Measurements from ENCODE around the gene RAX2.

The RAX2 gene

DNA sequence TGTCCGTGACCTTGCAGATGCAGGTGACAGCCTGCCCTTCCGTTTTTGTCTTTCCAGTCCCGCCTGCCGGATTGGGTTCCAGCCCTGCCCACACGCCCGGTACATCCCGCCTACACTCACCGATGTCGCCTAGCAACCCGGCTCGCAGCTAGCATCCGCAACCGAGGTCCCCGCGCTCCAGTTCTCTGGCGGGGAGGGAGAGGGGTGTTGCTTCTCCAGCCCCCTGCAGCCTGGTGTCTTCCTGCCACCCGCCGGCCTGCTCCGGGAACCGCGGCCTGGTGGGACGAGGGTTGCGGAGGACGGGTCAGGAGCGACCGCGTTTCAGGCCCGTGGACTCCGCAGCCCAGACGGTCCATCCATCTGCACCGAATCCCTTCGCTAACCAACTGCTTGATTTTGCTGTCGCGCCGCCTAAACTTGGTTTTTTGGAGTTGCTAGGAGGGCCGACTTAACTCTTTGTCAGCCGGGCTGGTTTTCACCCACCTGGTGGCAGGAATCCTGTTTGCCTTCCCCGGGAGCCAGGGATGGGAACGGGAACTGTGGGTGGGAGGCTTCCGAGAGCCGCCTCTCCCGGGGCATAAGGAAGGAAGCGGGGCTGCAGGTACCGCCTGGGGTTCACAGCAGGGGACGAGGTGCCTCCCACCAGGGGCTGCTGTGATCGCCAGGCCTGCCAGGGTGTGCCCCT lies 29.5 kb upstream of the RAX2 start:
- Histone ChIP-seq H3K27me3 (ENCODE audit: insufficient read depth, low read length) (peaks cover 19% of the 10 kb centered on the region), H3K4me1 (ENCODE audit: control insufficient read depth, insufficient read depth, low read length, unreplicated experiment) (no peaks in the 10 kb centered on the region), H2AFZ (ENCODE audit: low read length, unreplicated experiment) (no peak overlapping the region), H3K4me3 (ENCODE audit: low read depth, low read length) (peak overlapping the region; percentile 53), H3K79me2 (ENCODE audit: control insufficient read depth, insufficient read depth, low read length, unreplicated experiment) (no peaks in the 10 kb centered on the region), H3K36me3 (ENCODE audit: insufficient read depth, low read length) (no peaks in the 10 kb centered on the region), H3K27ac (ENCODE audit: low read depth, low read length) (no peak overlapping the region)

DNA sequence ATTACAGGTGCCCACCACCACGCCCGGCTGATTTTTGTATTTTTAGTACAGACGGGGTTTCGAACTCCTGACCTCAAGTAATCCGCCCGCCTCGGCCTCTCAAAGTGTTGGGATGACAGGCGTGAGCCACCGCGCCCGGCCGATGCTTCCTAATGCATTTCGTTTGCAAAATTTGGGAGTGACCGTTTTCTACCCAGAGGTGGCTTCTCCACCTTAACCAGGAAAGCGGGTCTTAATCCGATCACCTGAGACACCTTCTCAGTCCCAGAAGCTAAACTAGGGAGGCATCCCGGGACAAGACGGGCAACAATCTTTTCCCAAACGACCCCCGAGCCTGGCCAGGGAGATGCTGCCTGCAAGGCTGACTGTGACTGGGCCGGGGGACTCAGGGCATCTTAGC lies 29.0 kb upstream of the RAX2 start:
- Histone ChIP-seq H2AFZ (ENCODE audit: low read length, unreplicated experiment) (no peak overlapping the region), H3K27me3 (ENCODE audit: insufficient read depth, low read length) (peaks cover 19% of the 10 kb centered on the region), H3K79me2 (ENCODE audit: control insufficient read depth, insufficient read depth, low read length, unreplicated experiment) (no peaks in the 10 kb centered on the region), H3K4me3 (ENCODE audit: low read depth, low read length) (peak overlapping the region; percentile 53; the same call in 1 of the 2 replicates), H3K36me3 (ENCODE audit: insufficient read depth, low read length) (no peaks in the 10 kb centered on the region), H3K27ac (ENCODE audit: low read depth, low read length) (no peak overlapping the region), H3K4me1 (ENCODE audit: control insufficient read depth, insufficient read depth, low read length, unreplicated experiment) (no peaks in the 10 kb centered on the region)

GRCh38 chr19:3798137-3798536 lies 26.1 kb upstream of the RAX2 start:
- Histone ChIP-seq H3K79me2 (ENCODE audit: control insufficient read depth, insufficient read depth, low read length, unreplicated experiment) (no peaks in the 10 kb centered on the region), H3K4me3 (ENCODE audit: low read depth, low read length) (no peak overlapping the region), H3K36me3 (ENCODE audit: insufficient read depth, low read length) (no peaks in the 10 kb centered on the region), H2AFZ (ENCODE audit: low read length, unreplicated experiment) (no peak overlapping the region), H3K27me3 (ENCODE audit: insufficient read depth, low read length) (peaks cover 19% of the 10 kb centered on the region), H3K27ac (ENCODE audit: low read depth, low read length) (no peak overlapping the region), H3K4me1 (ENCODE audit: control insufficient read depth, insufficient read depth, low read length, unreplicated experiment) (no peaks in the 10 kb centered on the region)

DNA sequence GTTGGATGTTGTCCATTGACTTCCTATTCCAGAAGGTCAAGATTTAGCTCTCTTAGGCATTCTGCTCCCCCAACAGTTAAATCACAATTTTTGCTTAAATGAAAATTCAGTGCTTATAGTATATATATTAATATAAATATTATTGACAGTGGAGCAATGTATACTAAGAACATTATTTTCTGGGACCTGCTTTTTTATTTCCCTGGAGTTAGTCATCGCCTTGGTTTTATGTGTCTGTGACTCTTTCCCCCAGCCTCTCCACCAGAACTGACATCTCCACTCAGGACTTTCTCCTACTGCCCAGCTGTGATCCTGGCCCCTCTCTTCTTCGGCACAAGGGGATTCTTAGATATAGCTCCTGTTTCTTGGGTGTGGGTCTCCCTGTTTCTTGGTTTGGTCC lies 24.3 kb upstream of the RAX2 start:
- no peaks in the 10 kb centered on the region for H3K4me1 ChIP-seq (ENCODE audit: control insufficient read depth, insufficient read depth, low read length, unreplicated experiment)
- no peak overlapping the region for H3K4me3 ChIP-seq (ENCODE audit: low read depth, low read length)
- H3K27ac ChIP-seq (ENCODE audit: low read depth, low read length) = no peak overlapping the region
- peaks cover 12% of the 10 kb centered on the region for H3K27me3 ChIP-seq (ENCODE audit: insufficient read depth, low read length)
- no peaks in the 10 kb centered on the region for H3K36me3 ChIP-seq (ENCODE audit: insufficient read depth, low read length)
- no peak overlapping the region for H2AFZ ChIP-seq (ENCODE audit: low read length, unreplicated experiment)
- no peaks in the 10 kb centered on the region for H3K79me2 ChIP-seq (ENCODE audit: control insufficient read depth, insufficient read depth, low read length, unreplicated experiment)

GRCh38 chr19:3793799-3794198 lies 21.8 kb upstream of the RAX2 start:
- Histone ChIP-seq H3K36me3 (ENCODE audit: insufficient read depth, low read length) (no peaks in the 10 kb centered on the region), H3K79me2 (ENCODE audit: control insufficient read depth, insufficient read depth, low read length, unreplicated experiment) (no peaks in the 10 kb centered on the region), H2AFZ (ENCODE audit: low read length, unreplicated experiment) (no peak overlapping the region), H3K27me3 (ENCODE audit: insufficient read depth, low read length) (peaks cover 11% of the 10 kb centered on the region), H3K27ac (ENCODE audit: low read depth, low read length) (no peak overlapping the region), H3K4me3 (ENCODE audit: low read depth, low read length) (no peak overlapping the region), H3K4me1 (ENCODE audit: control insufficient read depth, insufficient read depth, low read length, unreplicated experiment) (no peaks in the 10 kb centered on the region)

- Histone ChIP-seq H3K4me3 (ENCODE audit: low read depth, low read length) (no peak overlapping the region), H2AFZ (ENCODE audit: low read length, unreplicated experiment) (no peak overlapping the region), H3K4me1 (ENCODE audit: control insufficient read depth, insufficient read depth, low read length, unreplicated experiment) (no peaks in the 10 kb centered on the region), H3K27ac (ENCODE audit: low read depth, low read length) (no peak overlapping the region), H3K79me2 (ENCODE audit: control insufficient read depth, insufficient read depth, low read length, unreplicated experiment) (no peaks in the 10 kb centered on the region), H3K36me3 (ENCODE audit: insufficient read depth, low read length) (no peaks in the 10 kb centered on the region), H3K27me3 (ENCODE audit: insufficient read depth, low read length) (peaks cover 11% of the 10 kb centered on the region)
Observed at GRCh38 chr19:3792114-3792513, 20.1 kb upstream of the RAX2 start.

GRCh38 chr19:3790941-3791340 lies 18.9 kb upstream of the RAX2 start:
- H3K36me3 ChIP-seq (ENCODE audit: insufficient read depth, low read length) = no peaks in the 10 kb centered on the region
- no peak overlapping the region for H3K4me3 ChIP-seq (ENCODE audit: low read depth, low read length)
- no peak overlapping the region for H3K27ac ChIP-seq (ENCODE audit: low read depth, low read length)
- no peaks in the 10 kb centered on the region for H3K4me1 ChIP-seq (ENCODE audit: control insufficient read depth, insufficient read depth, low read length, unreplicated experiment)
- H3K79me2 ChIP-seq (ENCODE audit: control insufficient read depth, insufficient read depth, low read length, unreplicated experiment) = no peaks in the 10 kb centered on the region
- peaks cover 19% of the 10 kb centered on the region for H3K27me3 ChIP-seq (ENCODE audit: insufficient read depth, low read length)
- no peak overlapping the region for H2AFZ ChIP-seq (ENCODE audit: low read length, unreplicated experiment)

DNA sequence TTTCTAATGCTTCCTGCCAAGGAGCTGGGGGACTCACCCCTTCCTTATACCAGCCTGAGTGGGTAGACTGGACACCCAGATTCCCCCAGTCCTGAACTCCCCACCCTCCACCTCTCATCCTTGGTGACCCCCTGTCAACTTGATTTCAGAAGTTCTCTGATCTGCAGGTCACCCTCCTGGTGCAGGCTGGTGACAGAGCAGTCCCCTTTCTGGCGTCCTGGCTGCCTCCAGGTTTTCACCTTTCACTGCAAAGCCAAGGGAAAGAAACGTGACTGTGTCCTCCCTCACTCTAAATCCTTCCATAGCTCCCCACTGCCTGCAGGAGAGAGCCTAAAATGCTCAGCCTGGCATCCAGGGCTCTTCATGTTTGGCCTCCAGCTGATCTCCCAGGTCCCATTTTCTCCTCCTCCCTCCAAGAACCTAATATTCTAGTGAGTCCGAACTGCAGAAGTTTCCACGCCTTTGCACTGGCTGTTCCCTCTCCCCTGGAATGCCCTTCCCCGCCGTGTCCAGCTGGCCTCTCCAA lies 18.2 kb upstream of the RAX2 start:
- no peak overlapping the region for H3K4me3 ChIP-seq (ENCODE audit: low read depth, low read length)
- H3K27me3 ChIP-seq (ENCODE audit: insufficient read depth, low read length) = peaks cover 25% of the 10 kb centered on the region
- H3K36me3 ChIP-seq (ENCODE audit: insufficient read depth, low read length) = no peaks in the 10 kb centered on the region
- no peak overlapping the region for H2AFZ ChIP-seq (ENCODE audit: low read length, unreplicated experiment)
- H3K79me2 ChIP-seq (ENCODE audit: control insufficient read depth, insufficient read depth, low read length, unreplicated experiment) = no peaks in the 10 kb centered on the region
- no peak overlapping the region for H3K27ac ChIP-seq (ENCODE audit: low read depth, low read length)
- H3K4me1 ChIP-seq (ENCODE audit: control insufficient read depth, insufficient read depth, low read length, unreplicated experiment) = no peaks in the 10 kb centered on the region

DNA sequence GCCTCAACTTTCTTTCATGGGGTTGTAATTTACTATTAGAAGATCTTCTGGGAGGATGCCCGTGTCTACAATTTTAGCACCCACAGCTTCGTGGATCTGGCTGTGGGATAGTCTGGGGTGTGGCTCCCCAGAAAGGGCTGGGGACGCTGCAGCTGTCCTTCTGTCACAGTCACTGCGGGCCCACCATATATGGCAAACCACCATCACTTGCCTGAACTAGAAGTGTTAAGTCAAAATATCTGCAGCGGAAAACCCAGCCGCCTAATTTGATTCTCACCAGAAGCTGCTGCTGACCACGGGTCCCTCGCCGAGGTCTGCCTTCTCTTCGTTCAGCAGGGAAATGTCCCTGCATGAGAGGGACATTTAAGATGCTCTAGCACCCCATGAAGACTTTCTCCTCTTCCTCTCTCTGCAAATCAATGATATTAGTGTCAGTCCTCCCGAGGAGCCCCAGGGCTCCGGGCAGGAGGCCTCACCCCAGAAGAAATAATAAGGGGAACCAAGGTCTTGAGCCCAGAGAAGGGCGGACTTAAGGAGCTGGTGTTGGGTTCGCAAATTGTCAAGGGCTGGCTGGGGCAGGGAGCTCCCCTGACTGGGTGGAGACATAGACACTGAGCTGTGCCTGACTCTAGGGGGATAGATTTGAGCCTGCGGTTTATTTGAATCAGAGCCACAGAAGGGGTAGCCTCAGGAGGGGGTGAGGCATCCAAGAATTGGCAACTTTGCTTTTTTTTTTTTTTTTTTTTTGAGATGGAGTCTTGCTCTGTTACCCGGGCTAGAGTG lies 17.2 kb upstream of the RAX2 start:
- Histone ChIP-seq H3K4me3 (ENCODE audit: low read depth, low read length) (no peak overlapping the region), H3K36me3 (ENCODE audit: insufficient read depth, low read length) (no peaks in the 10 kb centered on the region)

DNA sequence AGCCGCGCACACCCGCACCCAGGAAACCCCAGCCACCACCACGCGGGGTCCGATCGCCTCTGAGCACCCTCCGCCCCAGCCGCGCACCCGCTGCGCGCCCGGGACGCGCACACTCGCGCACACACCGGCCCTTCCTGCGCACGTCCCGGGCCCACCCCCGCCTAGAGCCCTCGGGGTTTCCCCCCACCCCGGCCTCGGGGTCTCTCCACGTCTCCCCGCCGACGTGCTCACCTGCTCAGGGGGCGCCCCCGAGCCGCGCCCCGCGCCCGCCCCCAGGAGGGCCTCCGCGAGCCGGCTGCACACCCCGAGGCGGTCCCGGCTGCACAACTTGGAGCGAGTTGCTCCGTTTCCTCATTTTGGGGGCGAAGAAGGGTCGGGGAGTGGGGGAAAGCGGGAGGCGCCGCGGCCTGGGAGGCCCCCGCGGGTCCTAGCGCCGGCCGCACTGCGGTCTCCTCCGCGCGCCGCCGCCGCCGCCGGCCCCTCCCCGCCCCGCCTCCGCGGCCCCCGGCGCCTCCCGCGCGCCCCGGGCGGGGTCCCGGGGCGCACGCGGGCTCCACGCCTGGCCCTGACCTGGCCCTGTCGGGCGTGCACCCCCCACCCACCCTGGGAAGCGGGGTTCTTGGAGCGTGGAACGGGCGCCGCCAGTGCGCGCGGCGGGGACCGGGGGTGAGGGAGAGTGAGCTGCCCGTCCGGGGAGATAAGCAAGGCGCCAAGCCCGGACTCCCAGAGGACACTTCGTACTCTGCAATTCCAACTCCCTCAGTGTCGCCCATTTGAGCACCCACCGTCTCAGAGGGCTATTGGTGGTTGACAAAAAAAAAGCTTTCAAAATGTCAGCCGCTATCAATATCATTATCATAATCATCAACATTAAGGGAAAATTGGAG lies 14.2 kb upstream of the RAX2 start, which contains the start of gene MATK:
Gene MATK (minus strand): TSS at position 444 of the 887 bp plus-strand sequence. CDS start 1,246 bp downstream, outside the sequence.
- no peak within 1 kb of the TSS for H2AFZ ChIP-seq (ENCODE audit: low read length, unreplicated experiment)
- no peak within 1 kb of the TSS for H3K27ac ChIP-seq (ENCODE audit: low read depth, low read length)
- H3K36me3 ChIP-seq (ENCODE audit: insufficient read depth, low read length) = no peaks in the 10 kb centered on the region
- H3K79me2 ChIP-seq (ENCODE audit: control insufficient read depth, insufficient read depth, low read length, unreplicated experiment) = no peaks in the 10 kb centered on the region
- H3K27me3 ChIP-seq (ENCODE audit: insufficient read depth, low read length) = peaks cover 34% of the 10 kb centered on the region
- peak within 1 kb of the TSS; percentile 42; the same call in 1 of the 2 replicates for H3K4me3 ChIP-seq (ENCODE audit: low read depth, low read length)
- no peaks in the 10 kb centered on the region for H3K4me1 ChIP-seq (ENCODE audit: control insufficient read depth, insufficient read depth, low read length, unreplicated experiment)

More for the DNA sequence above, 17.2 kb upstream of the RAX2 start:
- H3K27ac ChIP-seq (ENCODE audit: low read depth, low read length) = no peak overlapping the region
- H3K4me1 ChIP-seq (ENCODE audit: control insufficient read depth, insufficient read depth, low read length, unreplicated experiment) = no peaks in the 10 kb centered on the region
- H2AFZ ChIP-seq (ENCODE audit: low read length, unreplicated experiment) = no peak overlapping the region
- peaks cover 33% of the 10 kb centered on the region for H3K27me3 ChIP-seq (ENCODE audit: insufficient read depth, low read length)
- no peaks in the 10 kb centered on the region for H3K79me2 ChIP-seq (ENCODE audit: control insufficient read depth, insufficient read depth, low read length, unreplicated experiment)

Measured in ACC112 (cell line).